H9 (cell line): Measurements from ENCODE around the gene FJX1. TPM values are rescaled to one million over a fixed set of nuclear protein-coding genes. Genes with fewer than 3 reads are reported as not detected.

Experiments
- DNase-seq: peaks from one replicate; pipeline ENCODE4 v3.0.0-alpha.2; 2017
- H2AFZ ChIP-seq: one replicate; pipeline ENCODE4 v1.6.1; 2013; ENCODE audit warnings: mild to moderate bottlenecking, low read length, control low read depth, moderate library complexity
- H2AK5ac ChIP-seq: 2 replicates; pipeline ENCODE4 v1.6.1; 2013; ENCODE audit warnings: low read length, control low read depth, mixed read lengths; ENCODE audit not compliant: insufficient read length
- H2BK120ac ChIP-seq: one replicate; pipeline ENCODE4 v1.6.1; 2013; ENCODE audit warnings: low read depth, mild to moderate bottlenecking, low read length, control low read depth, inconsistent platforms; ENCODE audit not compliant: poor library complexity, severe bottlenecking
- H2BK12ac ChIP-seq: 2 replicates; pipeline ENCODE4 v1.6.1; 2013; ENCODE audit warnings: low read length, control low read depth, mixed read lengths, low read depth; ENCODE audit not compliant: insufficient read length
- H2BK15ac ChIP-seq: 2 replicates; pipeline ENCODE4 v1.6.1; 2013; ENCODE audit warnings: low read depth, low read length, control low read depth
- H2BK20ac ChIP-seq: one replicate; pipeline ENCODE4 v1.6.1; 2013; ENCODE audit warnings: low read depth, mild to moderate bottlenecking, low read length, control low read depth, inconsistent platforms; ENCODE audit not compliant: poor library complexity, severe bottlenecking
- H2BK5ac ChIP-seq: 2 replicates; pipeline ENCODE4 v1.6.1; 2013; ENCODE audit warnings: low read length, control low read depth, mixed read lengths; ENCODE audit not compliant: insufficient read length
- H3K14ac ChIP-seq: 2 replicates; pipeline ENCODE4 v1.6.1; 2013; ENCODE audit warnings: low read length, control low read depth; ENCODE audit not compliant: insufficient read depth
- H3K18ac ChIP-seq: 2 replicates; pipeline ENCODE4 v1.6.1; 2013; ENCODE audit warnings: low read depth, mild to moderate bottlenecking, mixed read lengths, low read length, control low read depth; ENCODE audit not compliant: insufficient read length
- H3K23ac ChIP-seq: 2 replicates; pipeline ENCODE4 v1.6.1; 2013; ENCODE audit warnings: low read length, control low read depth, mixed read lengths, low read depth; ENCODE audit not compliant: insufficient read length
- H3K23me2 ChIP-seq: 2 replicates; pipeline ENCODE4 v1.6.1; 2013; ENCODE audit warnings: low read depth, mild to moderate bottlenecking, mixed read lengths, low read length, control low read depth; ENCODE audit not compliant: insufficient read length, poor library complexity, severe bottlenecking
- H3K27ac ChIP-seq: 2 replicates; pipeline ENCODE4 v1.5.1; 2013; ENCODE audit warnings: low read length, control low read depth, mixed read lengths, low read depth; ENCODE audit not compliant: insufficient read length
- H3K27me3 ChIP-seq: 2 replicates; pipeline ENCODE4 v1.6.1; 2013; ENCODE audit warnings: low read length, control low read depth, inconsistent platforms; ENCODE audit not compliant: insufficient read depth
- H3K4ac ChIP-seq: 2 replicates; pipeline ENCODE4 v1.6.1; 2013; ENCODE audit warnings: low read depth, mild to moderate bottlenecking, control low read depth, inconsistent platforms, low read length, moderate library complexity
- H3K4me1 ChIP-seq: 2 replicates; pipeline ENCODE4 v1.6.1; 2013; ENCODE audit warnings: low read length, control low read depth, inconsistent platforms; ENCODE audit not compliant: insufficient read depth
- H3K4me2 ChIP-seq: 2 replicates; pipeline ENCODE4 v1.6.1; 2013; ENCODE audit warnings: low read length, control low read depth, mixed read lengths; ENCODE audit not compliant: insufficient read length, insufficient read depth
- H3K56ac ChIP-seq: 2 replicates; pipeline ENCODE4 v1.6.1; 2013; ENCODE audit warnings: low read depth, mild to moderate bottlenecking, mixed read lengths, low read length, control low read depth; ENCODE audit not compliant: insufficient read length
- H3K79me1 ChIP-seq: 2 replicates; pipeline ENCODE4 v1.6.1; 2013; ENCODE audit warnings: low read depth, mild to moderate bottlenecking, moderate library complexity, low read length, control low read depth, inconsistent platforms; ENCODE audit not compliant: insufficient read depth, poor library complexity, severe bottlenecking
- H3K79me2 ChIP-seq: 2 replicates; pipeline ENCODE4 v1.6.1; 2013; ENCODE audit warnings: low read length, control low read depth, inconsistent platforms; ENCODE audit not compliant: insufficient read depth
- H3K9ac ChIP-seq: 2 replicates; pipeline ENCODE4 v1.6.1; 2013; ENCODE audit warnings: low read length, control low read depth, mixed read lengths; ENCODE audit not compliant: insufficient read length; ENCODE audit errors: extremely low read depth
- H3K9me3 ChIP-seq: one replicate; pipeline ENCODE4 v1.6.1; 2013; ENCODE audit warnings: low read depth, low read length, inconsistent platforms; ENCODE audit not compliant: control insufficient read depth
- H3T11ph ChIP-seq: one replicate; pipeline ENCODE4 v1.6.1; 2013; ENCODE audit warnings: mild to moderate bottlenecking, low read length, control low read depth, inconsistent platforms
- H4K20me1 ChIP-seq: one replicate; pipeline ENCODE4 v1.6.1; 2013; ENCODE audit not compliant: control insufficient read depth, insufficient read length, insufficient read depth
- H4K5ac ChIP-seq: 2 replicates; pipeline ENCODE4 v1.6.1; 2013; ENCODE audit warnings: low read depth, mild to moderate bottlenecking, mixed read lengths, low read length, control low read depth; ENCODE audit not compliant: insufficient read length
- H4K8ac ChIP-seq: replicated peaks from 2 replicates; pipeline ENCODE4 v1.6.1; 2013; ENCODE audit warnings: low read length, control low read depth, mixed read lengths, low read depth; ENCODE audit not compliant: insufficient read length
- H4K91ac ChIP-seq: 2 replicates; pipeline ENCODE4 v1.6.1; 2013; ENCODE audit warnings: low read depth, mild to moderate bottlenecking, moderate library complexity, mixed read lengths, low read length, control low read depth; ENCODE audit not compliant: insufficient read length
- H3K27ac Mint-ChIP-seq, 3 experiments: 2 replicates in 2 of 3; 3 replicates in 1 of 3; pipeline ENCODE4 v1.8.0; 2020 to 2021; ENCODE audit warnings: mixed read lengths in 3 of 3, mild to moderate bottlenecking in 1 of 3, moderate library complexity in 1 of 3
- H3K27me3 Mint-ChIP-seq: 2 replicates; pipeline ENCODE4 v1.8.0; 2021; ENCODE audit warnings: low read depth, mild to moderate bottlenecking, moderate library complexity, mixed read lengths
- H3K36me3 Mint-ChIP-seq, 3 experiments: 2 replicates in 2 of 3; 3 replicates in 1 of 3; pipeline ENCODE4 v1.8.0; 2020 to 2021; ENCODE audit warnings: low read depth in 3 of 3, mixed read lengths in 3 of 3; ENCODE audit not compliant: insufficient read depth in 1 of 3
- H3K4me1 Mint-ChIP-seq, 2 experiments: 2 replicates each; pipeline ENCODE4 v1.8.0; 2020; ENCODE audit warnings: mixed read lengths in 2 of 2
- H3K4me3 Mint-ChIP-seq, 2 experiments: 2 replicates in 1 of 2; 3 replicates in 1 of 2; pipeline ENCODE4 v1.8.0; 2020 to 2021; ENCODE audit warnings: mild to moderate bottlenecking in 2 of 2, mixed read lengths in 2 of 2, moderate library complexity in 1 of 2
- H3K9me3 Mint-ChIP-seq, 2 experiments: 2 replicates in 1 of 2; 3 replicates in 1 of 2; pipeline ENCODE4 v1.8.0; 2020; ENCODE audit warnings: mild to moderate bottlenecking in 2 of 2, mixed read lengths in 2 of 2, moderate library complexity in 1 of 2
- CTCF ChIP-seq: fragments of 200-600 bp; sonication (generic); conservative IDR thresholded peaks from 3 replicates; pipeline ENCODE4 v1.8.0; 2021; ENCODE audit warnings: antibody characterized with exemption, mild to moderate bottlenecking
- WGBS: extraction: QIAGEN DNeasy Blood & Tissue Kit; methylation state at CpG from one replicate; pipeline ENCODE4 v1.1.7; 2013; ENCODE audit warnings: missing lambda C conversion rate, low lambda C conversion rate, mixed read lengths; ENCODE audit not compliant: insufficient read length; ENCODE audit errors: extremely low coverage; 5-methylcytosine and 5-hydroxymethylcytosine counted together
- total RNA-seq: library from RNA; stranded (reverse); gene quantifications from 2 replicates; pipeline ENCODE4 v1.2.1, GENCODE V29; 2021

FJX1 gene
- total RNA-seq, 1 experiment from 2014 or later: 11.5 TPM

- Histone ChIP-seq H4K20me1 (no peaks in the 10 kb centered on the region), H3K23ac (no peak overlapping the region), H3K9ac (no peak overlapping the region), H3K18ac (no peak overlapping the region), H2BK120ac (no peak overlapping the region), H3K4me1 (0 out of 2 replicates have a peak, but pooled peaks cover 2% of the 10 kb centered on the region), H4K8ac (no peak overlapping the region), H3K79me1 (no peaks in the 10 kb centered on the region), H3K27me3 (peaks cover 6% of the 10 kb centered on the region; the same call in 1 of the 2 replicates), H2AK5ac (no peak overlapping the region), H3K4ac (no peak overlapping the region), H2BK12ac (no peak overlapping the region), H2BK15ac (no peak overlapping the region), H3K14ac (no peak overlapping the region), H3K56ac (no peak overlapping the region), H3K79me2 (peaks cover 3% of the 10 kb centered on the region; the same call in 1 of the 2 replicates), H3K27ac (no peak overlapping the region), H3K4me2 (peak overlapping the region; percentile 97), H2BK5ac (no peak overlapping the region), H3K23me2 (peaks cover 14% of the 10 kb centered on the region), H3T11ph (no peak overlapping the region), H4K5ac (no peak overlapping the region), H3K9me3 (no peaks in the 10 kb centered on the region), H4K91ac (no peak overlapping the region), H2BK20ac (no peak overlapping the region), H2AFZ (no peak overlapping the region)
- no peak for TF ChIP-seq CTCF
- Mint-ChIP-seq H3K27me3 (peaks cover 73% of the 10 kb centered on the region), H3K27ac (no peak overlapping the region), H3K9me3 (peaks cover 28 to 32% of the 10 kb centered on the region in 2 experiments), H3K36me3 (peaks cover 28 to 33% (median 29%) of the 10 kb centered on the region in 3 experiments), H3K4me3 (peak overlapping the region; percentile 36 to 73; a peak in 2 of 5 replicates), H3K4me1 (peaks cover 7 to 16% of the 10 kb centered on the region in 2 experiments; a peak in 3 of 4 replicates)
- DNase-seq: no peak
- no CpG with 5 or more reads among the region's 5 CpGs for WGBS
Measured at GRCh38 chr11:35661534-35661933, 43.3 kb downstream of the FJX1 start.
